ENCODE data around the gene NTN5. TPM values are rescaled to one million over a fixed set of nuclear protein-coding genes. Genes with fewer than 3 reads are reported as not detected.

NTN5 gene
- total RNA-seq, 2 experiments from 2014 or later = 0.16 to 0.53 TPM

DNA sequence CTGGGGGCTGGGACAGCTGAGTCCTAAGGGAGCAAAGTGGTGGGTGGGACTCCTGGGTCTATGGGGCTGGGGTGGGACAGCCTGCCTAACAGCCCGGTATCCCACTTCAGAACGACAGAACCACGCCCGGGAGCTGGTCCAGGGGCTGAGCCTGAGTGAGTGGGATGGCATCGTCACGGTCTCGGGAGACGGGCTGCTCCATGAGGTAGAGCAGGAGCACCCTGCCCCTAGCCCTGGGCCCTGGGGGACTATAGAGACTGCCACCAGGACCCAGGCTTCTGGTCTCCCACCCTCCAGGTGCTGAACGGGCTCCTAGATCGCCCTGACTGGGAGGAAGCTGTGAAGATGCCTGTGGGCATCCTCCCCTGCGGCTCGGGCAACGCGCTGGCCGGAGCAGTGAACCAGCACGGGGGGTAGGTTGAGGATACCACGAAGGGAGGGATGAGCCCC, 44.9 kb downstream of the NTN5 start:
- no peaks in the 10 kb centered on the region for H3K9me3 ChIP-seq (ENCODE audit: low read length)
- TF ChIP-seq, protein P1, sequence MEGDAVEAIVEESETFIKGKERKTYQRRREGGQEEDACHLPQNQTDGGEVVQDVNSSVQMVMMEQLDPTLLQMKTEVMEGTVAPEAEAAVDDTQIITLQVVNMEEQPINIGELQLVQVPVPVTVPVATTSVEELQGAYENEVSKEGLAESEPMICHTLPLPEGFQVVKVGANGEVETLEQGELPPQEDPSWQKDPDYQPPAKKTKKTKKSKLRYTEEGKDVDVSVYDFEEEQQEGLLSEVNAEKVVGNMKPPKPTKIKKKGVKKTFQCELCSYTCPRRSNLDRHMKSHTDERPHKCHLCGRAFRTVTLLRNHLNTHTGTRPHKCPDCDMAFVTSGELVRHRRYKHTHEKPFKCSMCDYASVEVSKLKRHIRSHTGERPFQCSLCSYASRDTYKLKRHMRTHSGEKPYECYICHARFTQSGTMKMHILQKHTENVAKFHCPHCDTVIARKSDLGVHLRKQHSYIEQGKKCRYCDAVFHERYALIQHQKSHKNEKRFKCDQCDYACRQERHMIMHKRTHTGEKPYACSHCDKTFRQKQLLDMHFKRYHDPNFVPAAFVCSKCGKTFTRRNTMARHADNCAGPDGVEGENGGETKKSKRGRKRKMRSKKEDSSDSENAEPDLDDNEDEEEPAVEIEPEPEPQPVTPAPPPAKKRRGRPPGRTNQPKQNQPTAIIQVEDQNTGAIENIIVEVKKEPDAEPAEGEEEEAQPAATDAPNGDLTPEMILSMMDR (conservative IDR thresholded peaks at IDR 0.05; ENCODE audit: low read length) = no peak
- no peak for TF ChIP-seq EZH2phosphoT487 (IDR thresholded peaks at IDR 0.05; ENCODE audit: borderline replicate concordance, low read depth, low read length)
- peaks cover 4% of the 10 kb centered on the region; the same call in 1 of the 2 replicates for H3K79me2 ChIP-seq (ENCODE audit: insufficient read depth, low read depth, low read length)
- H3K4me3 ChIP-seq (ENCODE audit: low read depth, low read length, poor library complexity, severe bottlenecking) = no peak overlapping the region
- no peak overlapping the region for H2AFZ ChIP-seq (ENCODE audit: low read length)
- CTCF ChIA-PET (ENCODE audit: unreplicated experiment) = no interaction called here
- intact Hi-C loops (cut with micrococcal nuclease; ENCODE audit: unreplicated experiment) = no loop called here
- H4K20me1 ChIP-seq (ENCODE audit: insufficient read depth, low read length) = no peaks in the 10 kb centered on the region
- POLR2A ChIA-PET = no interaction called here
- peaks cover 34% of the 10 kb centered on the region; the same call in 1 of the 2 replicates for H3K36me3 ChIP-seq (ENCODE audit: insufficient read depth, low read length)
- no peaks in the 10 kb centered on the region for H3K9me2 ChIP-seq (ENCODE audit: insufficient read depth, low read length)
- DNase-seq (ENCODE audit: low spot score) = no peak
- no peak overlapping the region for H3K27ac ChIP-seq (ENCODE audit: low read depth, low read length, poor library complexity, severe bottlenecking)
- no TSS peak for BruUV-seq (replicated peaks)
- H3K4me2 ChIP-seq (ENCODE audit: low read length) = no peak overlapping the region
- H3K4me1 ChIP-seq (ENCODE audit: insufficient read depth, low read length, poor library complexity, severe bottlenecking) = peaks cover 18% of the 10 kb centered on the region

DNA sequence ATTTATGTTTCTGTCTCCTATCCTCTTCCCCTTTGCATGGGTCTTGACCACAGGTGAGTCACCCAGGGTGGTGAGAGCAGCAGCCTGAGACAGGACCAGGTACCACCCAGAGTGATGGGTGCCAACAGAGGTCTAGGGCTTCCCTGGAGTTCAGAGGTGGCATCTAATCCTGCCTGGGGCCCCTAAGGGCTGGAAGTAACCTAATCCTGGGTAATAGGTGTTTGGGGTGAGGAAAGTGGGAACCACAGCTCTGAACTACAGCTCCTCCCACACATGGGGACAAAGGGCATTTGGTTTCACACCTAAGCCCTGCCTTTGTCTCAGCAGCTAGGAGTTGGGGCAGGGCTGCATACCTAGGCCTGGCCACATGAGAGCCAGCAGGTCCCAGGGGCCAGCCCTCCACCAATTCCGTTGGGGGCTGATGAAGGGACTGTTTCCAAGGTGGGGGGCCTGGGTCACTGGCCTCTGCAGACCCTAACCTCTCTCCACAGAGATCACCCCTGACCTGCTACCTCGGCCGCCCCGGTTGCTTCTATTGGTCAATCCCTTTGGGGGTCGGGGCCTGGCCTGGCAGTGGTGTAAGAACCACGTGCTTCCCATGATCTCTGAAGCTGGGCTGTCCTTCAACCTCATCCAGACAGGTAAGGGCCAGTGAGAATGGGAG, 45.5 kb downstream of the NTN5 start:
- POLR2A ChIA-PET = no interaction called here
- Histone ChIP-seq H3K4me1 (ENCODE audit: insufficient read depth, low read length, poor library complexity, severe bottlenecking) (peaks cover 15% of the 10 kb centered on the region), H3K79me2 (ENCODE audit: insufficient read depth, low read depth, low read length) (peaks cover 4% of the 10 kb centered on the region; the same call in 1 of the 2 replicates), H3K36me3 (ENCODE audit: insufficient read depth, low read length) (peaks cover 34% of the 10 kb centered on the region; the same call in 1 of the 2 replicates), H2AFZ (ENCODE audit: low read length) (no peak overlapping the region), H3K4me3 (ENCODE audit: low read depth, low read length, poor library complexity, severe bottlenecking) (no peak overlapping the region), H3K4me2 (ENCODE audit: low read length) (no peak overlapping the region), H3K9me3 (ENCODE audit: low read length) (no peaks in the 10 kb centered on the region), H3K9me2 (ENCODE audit: insufficient read depth, low read length) (no peaks in the 10 kb centered on the region), H4K20me1 (ENCODE audit: insufficient read depth, low read length) (no peaks in the 10 kb centered on the region), H3K27ac (ENCODE audit: low read depth, low read length, poor library complexity, severe bottlenecking) (no peak overlapping the region)
- DNase-seq (ENCODE audit: low spot score) = no peak
- intact Hi-C loops (cut with micrococcal nuclease; ENCODE audit: unreplicated experiment) = no loop called here
- CTCF ChIA-PET (ENCODE audit: unreplicated experiment) = no interaction called here
- TF ChIP-seq EZH2phosphoT487 (IDR thresholded peaks at IDR 0.05; ENCODE audit: borderline replicate concordance, low read depth, low read length) = no peak
- TF ChIP-seq, protein P1 (conservative IDR thresholded peaks at IDR 0.05; ENCODE audit: low read length) = no peak
- BruUV-seq (replicated peaks) = no TSS peak

DNA sequence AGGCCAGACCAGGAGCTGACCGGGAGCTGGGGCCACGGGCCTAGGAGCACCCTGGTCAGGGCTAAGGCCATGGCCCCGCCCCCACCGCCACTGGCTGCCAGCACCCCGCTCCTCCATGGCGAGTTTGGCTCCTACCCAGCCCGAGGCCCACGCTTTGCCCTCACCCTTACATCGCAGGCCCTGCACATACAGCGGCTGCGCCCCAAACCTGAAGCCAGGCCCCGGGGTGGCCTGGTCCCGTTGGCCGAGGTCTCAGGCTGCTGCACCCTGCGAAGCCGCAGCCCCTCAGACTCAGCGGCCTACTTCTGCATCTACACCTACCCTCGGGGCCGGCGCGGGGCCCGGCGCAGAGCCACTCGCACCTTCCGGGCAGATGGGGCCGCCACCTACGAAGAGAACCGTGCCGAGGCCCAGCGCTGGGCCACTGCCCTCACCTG, 46.9 kb downstream of the NTN5 start:
- intact Hi-C loops (cut with micrococcal nuclease; ENCODE audit: unreplicated experiment) = no loop called here
- POLR2A ChIA-PET = no interaction called here
- Histone ChIP-seq H3K4me3 (ENCODE audit: low read depth, low read length, poor library complexity, severe bottlenecking) (no peak overlapping the region), H2AFZ (ENCODE audit: low read length) (no peak overlapping the region), H3K79me2 (ENCODE audit: insufficient read depth, low read depth, low read length) (peaks cover 4% of the 10 kb centered on the region; the same call in 1 of the 2 replicates), H3K4me1 (ENCODE audit: insufficient read depth, low read length, poor library complexity, severe bottlenecking) (peaks cover 21% of the 10 kb centered on the region), H3K4me2 (ENCODE audit: low read length) (no peak overlapping the region), H3K9me2 (ENCODE audit: insufficient read depth, low read length) (no peaks in the 10 kb centered on the region), H3K9me3 (ENCODE audit: low read length) (no peaks in the 10 kb centered on the region), H3K36me3 (ENCODE audit: insufficient read depth, low read length) (peaks cover 32% of the 10 kb centered on the region; the same call in 1 of the 2 replicates), H3K27ac (ENCODE audit: low read depth, low read length, poor library complexity, severe bottlenecking) (no peak overlapping the region), H4K20me1 (ENCODE audit: insufficient read depth, low read length) (no peaks in the 10 kb centered on the region)
- no peak for DNase-seq (ENCODE audit: low spot score)
- TF ChIP-seq, protein P1 (conservative IDR thresholded peaks at IDR 0.05; ENCODE audit: low read length) = no peak
- no peak for TF ChIP-seq EZH2phosphoT487 (IDR thresholded peaks at IDR 0.05; ENCODE audit: borderline replicate concordance, low read depth, low read length)
- CTCF ChIA-PET (ENCODE audit: unreplicated experiment) = no interaction called here
- no TSS peak for BruUV-seq (replicated peaks)
